HL-60 (cell line): ENCODE data around the gene PCGF2.

Experiments used
- DNase-seq, 2 experiments: peaks; one replicate each; pipeline ENCODE4 v3.0.0-alpha.2; 2010 to 2020; ENCODE audit warnings: low read depth in 1 of 2, low spot score in 1 of 2
- H3K27ac ChIP-seq: fragments of 250-450 bp; sonication (Bioruptor Pico); replicated peaks from 2 replicates; pipeline ENCODE4 v1.5.1; 2020; ENCODE audit warnings: mild to moderate bottlenecking, moderate library complexity
- H3K27me3 ChIP-seq: fragments of 250-450 bp; sonication (Bioruptor Pico); 2 replicates; pipeline ENCODE4 v1.5.1; 2021; ENCODE audit warnings: mild to moderate bottlenecking, moderate library complexity; ENCODE audit not compliant: insufficient read depth, poor library complexity, severe bottlenecking
- H3K4me3 ChIP-seq: replicated peaks from 2 replicates; pipeline ENCODE4 v1.5.1; 2011; ENCODE audit warnings: mild to moderate bottlenecking, control low read depth, low read length; ENCODE audit not compliant: insufficient read depth
- GABPA ChIP-seq: IDR thresholded peaks from 2 replicates; pipeline ENCODE4 v1.6.1; 2012; ENCODE audit warnings: low read depth
- POLR2AphosphoS5 ChIP-seq: IDR thresholded peaks from 2 replicates; pipeline ENCODE4 v1.6.1; 2012; ENCODE audit warnings: low read depth
- SPI1 ChIP-seq: IDR thresholded peaks from 2 replicates; pipeline ENCODE4 v1.6.1; 2012; ENCODE audit warnings: low read depth, mild to moderate bottlenecking, borderline replicate concordance
- TF ChIP-seq, protein P1 (sequence below): IDR thresholded peaks from 2 replicates; pipeline ENCODE4 v1.6.1; 2012; ENCODE audit warnings: low read depth; ENCODE audit not compliant: insufficient replicate concordance
- TF ChIP-seq, protein P2 (sequence below): IDR thresholded peaks from one replicate; pipeline ENCODE4 v1.5.1; 2011; ENCODE audit warnings: low read length, control low read depth, inconsistent platforms; ENCODE audit not compliant: insufficient read depth

Gene PCGF2

DNA sequence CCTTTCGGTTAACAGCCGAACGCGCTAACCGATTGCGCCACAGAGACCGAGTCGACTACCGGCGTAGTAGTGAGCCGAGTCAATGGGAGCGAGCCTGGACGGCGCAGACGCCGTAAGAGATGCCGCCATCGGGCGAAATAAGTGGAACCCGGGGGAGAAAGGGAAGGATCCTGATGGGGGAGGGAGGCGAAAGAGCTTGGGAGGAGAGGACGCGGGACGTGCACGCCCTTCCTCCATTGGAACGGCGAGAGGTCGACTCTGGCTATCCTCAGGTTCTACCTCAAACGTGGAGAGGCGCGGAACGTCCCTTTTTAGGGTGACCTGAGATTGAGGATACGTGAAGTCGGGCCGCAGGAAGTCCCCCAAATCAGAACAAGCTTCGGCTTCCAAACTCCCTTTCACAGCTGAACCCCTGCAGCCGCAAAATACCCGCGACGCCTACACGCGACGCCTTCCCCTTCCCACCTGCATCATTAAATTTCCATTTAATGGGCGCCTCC is 3.7 kb upstream of the PCGF2 start:
- TF ChIP-seq, protein P1, sequence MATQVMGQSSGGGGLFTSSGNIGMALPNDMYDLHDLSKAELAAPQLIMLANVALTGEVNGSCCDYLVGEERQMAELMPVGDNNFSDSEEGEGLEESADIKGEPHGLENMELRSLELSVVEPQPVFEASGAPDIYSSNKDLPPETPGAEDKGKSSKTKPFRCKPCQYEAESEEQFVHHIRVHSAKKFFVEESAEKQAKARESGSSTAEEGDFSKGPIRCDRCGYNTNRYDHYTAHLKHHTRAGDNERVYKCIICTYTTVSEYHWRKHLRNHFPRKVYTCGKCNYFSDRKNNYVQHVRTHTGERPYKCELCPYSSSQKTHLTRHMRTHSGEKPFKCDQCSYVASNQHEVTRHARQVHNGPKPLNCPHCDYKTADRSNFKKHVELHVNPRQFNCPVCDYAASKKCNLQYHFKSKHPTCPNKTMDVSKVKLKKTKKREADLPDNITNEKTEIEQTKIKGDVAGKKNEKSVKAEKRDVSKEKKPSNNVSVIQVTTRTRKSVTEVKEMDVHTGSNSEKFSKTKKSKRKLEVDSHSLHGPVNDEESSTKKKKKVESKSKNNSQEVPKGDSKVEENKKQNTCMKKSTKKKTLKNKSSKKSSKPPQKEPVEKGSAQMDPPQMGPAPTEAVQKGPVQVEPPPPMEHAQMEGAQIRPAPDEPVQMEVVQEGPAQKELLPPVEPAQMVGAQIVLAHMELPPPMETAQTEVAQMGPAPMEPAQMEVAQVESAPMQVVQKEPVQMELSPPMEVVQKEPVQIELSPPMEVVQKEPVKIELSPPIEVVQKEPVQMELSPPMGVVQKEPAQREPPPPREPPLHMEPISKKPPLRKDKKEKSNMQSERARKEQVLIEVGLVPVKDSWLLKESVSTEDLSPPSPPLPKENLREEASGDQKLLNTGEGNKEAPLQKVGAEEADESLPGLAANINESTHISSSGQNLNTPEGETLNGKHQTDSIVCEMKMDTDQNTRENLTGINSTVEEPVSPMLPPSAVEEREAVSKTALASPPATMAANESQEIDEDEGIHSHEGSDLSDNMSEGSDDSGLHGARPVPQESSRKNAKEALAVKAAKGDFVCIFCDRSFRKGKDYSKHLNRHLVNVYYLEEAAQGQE = no peak
- TF ChIP-seq SPI1 (no peak), POLR2AphosphoS5 (no peak), GABPA (no peak)
- TF ChIP-seq, protein P2, sequence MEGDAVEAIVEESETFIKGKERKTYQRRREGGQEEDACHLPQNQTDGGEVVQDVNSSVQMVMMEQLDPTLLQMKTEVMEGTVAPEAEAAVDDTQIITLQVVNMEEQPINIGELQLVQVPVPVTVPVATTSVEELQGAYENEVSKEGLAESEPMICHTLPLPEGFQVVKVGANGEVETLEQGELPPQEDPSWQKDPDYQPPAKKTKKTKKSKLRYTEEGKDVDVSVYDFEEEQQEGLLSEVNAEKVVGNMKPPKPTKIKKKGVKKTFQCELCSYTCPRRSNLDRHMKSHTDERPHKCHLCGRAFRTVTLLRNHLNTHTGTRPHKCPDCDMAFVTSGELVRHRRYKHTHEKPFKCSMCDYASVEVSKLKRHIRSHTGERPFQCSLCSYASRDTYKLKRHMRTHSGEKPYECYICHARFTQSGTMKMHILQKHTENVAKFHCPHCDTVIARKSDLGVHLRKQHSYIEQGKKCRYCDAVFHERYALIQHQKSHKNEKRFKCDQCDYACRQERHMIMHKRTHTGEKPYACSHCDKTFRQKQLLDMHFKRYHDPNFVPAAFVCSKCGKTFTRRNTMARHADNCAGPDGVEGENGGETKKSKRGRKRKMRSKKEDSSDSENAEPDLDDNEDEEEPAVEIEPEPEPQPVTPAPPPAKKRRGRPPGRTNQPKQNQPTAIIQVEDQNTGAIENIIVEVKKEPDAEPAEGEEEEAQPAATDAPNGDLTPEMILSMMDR = no peak
- DNase-seq = peak; percentile 72 to 76
- peaks cover 34% of the 10 kb centered on the region for H3K27me3 ChIP-seq
- H3K27ac ChIP-seq = peak overlapping the region; percentile 80
- peak overlapping the region; percentile 70 for H3K4me3 ChIP-seq

DNA sequence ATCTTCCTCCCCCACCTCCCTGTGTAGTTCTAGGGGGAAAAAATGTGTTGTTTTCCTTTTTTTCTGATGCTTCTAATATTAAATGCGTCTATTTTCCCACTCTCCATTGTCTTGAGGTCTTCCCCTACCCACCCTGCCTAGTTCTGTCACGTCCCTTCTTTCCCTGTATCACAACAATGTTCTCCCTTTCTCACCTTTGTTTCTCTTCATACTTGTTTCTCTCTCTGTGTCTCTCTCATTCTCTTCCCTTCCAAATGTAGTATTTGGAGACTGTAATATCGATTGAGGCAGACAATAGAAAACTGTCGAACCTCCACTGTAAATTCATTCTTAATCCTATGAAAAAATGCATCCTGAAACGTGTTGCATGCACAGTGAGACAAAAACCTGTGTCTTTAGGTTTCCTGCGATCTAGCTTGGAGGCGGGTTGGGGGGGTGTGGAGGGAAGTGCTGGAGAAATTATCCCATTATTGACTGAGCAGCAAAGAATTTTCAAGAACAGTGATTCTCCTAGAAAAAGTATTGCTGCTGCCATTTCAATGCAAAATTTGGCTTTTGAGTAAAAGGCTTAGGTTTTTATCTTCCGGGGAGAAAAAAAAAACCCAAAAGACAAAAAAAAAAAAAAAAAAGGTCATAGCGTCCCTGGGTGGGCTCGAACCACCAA is 3.1 kb upstream of the PCGF2 start:
- Histone ChIP-seq H3K4me3 (peak overlapping the region; percentile 70), H3K27ac (no peak overlapping the region), H3K27me3 (peaks cover 40% of the 10 kb centered on the region)
- DNase-seq = no peak
- TF ChIP-seq, protein P1 = no peak
- TF ChIP-seq, protein P2 = no peak
- 0 out of 2 replicates have a peak, but pooled peaks have one; percentile 21 for TF ChIP-seq SPI1

DNA sequence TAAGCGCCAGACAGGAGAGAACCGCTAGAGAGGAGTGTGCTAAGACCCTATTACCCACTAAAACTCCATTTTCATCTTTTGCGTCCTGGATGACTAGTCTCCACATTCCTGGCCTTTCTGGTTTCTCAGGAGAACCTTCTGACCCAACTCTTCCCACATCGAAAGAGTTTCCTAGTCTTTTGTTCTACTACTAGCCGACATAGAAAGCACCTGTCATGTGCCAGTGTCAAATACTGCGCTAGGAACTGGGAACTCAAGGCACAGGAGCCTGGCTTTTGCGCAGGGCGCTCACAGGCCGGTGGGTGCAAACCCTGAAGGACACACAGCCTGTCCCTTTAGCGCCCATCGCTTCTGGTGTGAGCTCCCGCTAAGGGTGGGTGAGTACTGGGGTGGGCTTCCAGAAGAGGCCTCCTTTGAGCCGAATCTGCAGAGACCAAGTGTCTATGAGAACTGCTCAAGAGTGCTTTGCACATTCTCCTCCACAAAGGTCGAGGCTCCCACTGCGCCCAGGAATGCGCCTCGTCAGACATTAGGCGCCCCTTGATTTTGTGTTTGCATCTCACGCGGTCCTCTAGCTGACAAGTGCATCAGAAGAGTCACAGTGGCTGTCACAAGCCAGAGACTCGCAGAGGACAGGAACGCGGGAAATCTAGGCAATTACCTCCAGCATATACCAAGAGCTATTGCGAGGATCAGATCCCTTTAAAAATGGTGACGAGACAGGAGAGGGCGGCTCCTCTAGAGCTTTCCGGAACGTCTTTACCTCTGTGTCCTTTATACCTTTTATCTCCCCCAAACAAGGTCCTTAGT is 2.4 kb upstream of the PCGF2 start:
- no peak for DNase-seq

More for the DNA sequence above, 2.4 kb upstream of the PCGF2 start:
- peak overlapping the region; percentile 70 for H3K4me3 ChIP-seq
- TF ChIP-seq, protein P2 = no peak
- TF ChIP-seq POLR2AphosphoS5 (no peak), SPI1 (no peak)
- TF ChIP-seq, protein P1 = no peak
- H3K27ac ChIP-seq = no peak overlapping the region
- peaks cover 41% of the 10 kb centered on the region for H3K27me3 ChIP-seq
